Measurements from ENCODE around the gene LCN10. TPM values are rescaled to one million over a fixed set of nuclear protein-coding genes. Genes with fewer than 3 reads are reported as not detected.
A peak's percentile ranks its signal among the peaks of the same experiment; 100 is the strongest.

Gene LCN10
- total and polyA plus RNA-seq, 9 of the 15 experiments (the other 6 are each of a cell fraction or from before 2014, with no cell fraction given) = 0.10 to 0.21 (median 0.14) TPM; not detected in 6

DNA sequence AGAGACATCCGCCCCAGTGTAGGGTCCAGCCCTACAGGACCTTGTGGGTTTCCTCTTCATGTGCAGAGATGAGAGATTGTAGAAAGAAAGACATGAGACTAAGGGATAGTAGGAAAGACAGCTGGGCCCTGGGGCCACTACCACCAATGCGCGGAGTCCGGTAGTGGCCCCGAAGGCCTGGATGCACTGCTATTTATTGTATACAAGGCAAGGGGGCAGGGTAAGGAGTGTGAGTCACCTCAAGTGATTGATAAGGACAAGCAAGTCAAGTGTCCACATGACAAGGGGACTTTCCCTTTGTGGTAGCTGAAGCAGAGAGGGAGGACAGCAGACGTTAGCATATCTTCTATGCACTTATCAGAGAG, 42.2 kb upstream of the LCN10 start (continued):
- TF ChIP-seq, protein P1, sequence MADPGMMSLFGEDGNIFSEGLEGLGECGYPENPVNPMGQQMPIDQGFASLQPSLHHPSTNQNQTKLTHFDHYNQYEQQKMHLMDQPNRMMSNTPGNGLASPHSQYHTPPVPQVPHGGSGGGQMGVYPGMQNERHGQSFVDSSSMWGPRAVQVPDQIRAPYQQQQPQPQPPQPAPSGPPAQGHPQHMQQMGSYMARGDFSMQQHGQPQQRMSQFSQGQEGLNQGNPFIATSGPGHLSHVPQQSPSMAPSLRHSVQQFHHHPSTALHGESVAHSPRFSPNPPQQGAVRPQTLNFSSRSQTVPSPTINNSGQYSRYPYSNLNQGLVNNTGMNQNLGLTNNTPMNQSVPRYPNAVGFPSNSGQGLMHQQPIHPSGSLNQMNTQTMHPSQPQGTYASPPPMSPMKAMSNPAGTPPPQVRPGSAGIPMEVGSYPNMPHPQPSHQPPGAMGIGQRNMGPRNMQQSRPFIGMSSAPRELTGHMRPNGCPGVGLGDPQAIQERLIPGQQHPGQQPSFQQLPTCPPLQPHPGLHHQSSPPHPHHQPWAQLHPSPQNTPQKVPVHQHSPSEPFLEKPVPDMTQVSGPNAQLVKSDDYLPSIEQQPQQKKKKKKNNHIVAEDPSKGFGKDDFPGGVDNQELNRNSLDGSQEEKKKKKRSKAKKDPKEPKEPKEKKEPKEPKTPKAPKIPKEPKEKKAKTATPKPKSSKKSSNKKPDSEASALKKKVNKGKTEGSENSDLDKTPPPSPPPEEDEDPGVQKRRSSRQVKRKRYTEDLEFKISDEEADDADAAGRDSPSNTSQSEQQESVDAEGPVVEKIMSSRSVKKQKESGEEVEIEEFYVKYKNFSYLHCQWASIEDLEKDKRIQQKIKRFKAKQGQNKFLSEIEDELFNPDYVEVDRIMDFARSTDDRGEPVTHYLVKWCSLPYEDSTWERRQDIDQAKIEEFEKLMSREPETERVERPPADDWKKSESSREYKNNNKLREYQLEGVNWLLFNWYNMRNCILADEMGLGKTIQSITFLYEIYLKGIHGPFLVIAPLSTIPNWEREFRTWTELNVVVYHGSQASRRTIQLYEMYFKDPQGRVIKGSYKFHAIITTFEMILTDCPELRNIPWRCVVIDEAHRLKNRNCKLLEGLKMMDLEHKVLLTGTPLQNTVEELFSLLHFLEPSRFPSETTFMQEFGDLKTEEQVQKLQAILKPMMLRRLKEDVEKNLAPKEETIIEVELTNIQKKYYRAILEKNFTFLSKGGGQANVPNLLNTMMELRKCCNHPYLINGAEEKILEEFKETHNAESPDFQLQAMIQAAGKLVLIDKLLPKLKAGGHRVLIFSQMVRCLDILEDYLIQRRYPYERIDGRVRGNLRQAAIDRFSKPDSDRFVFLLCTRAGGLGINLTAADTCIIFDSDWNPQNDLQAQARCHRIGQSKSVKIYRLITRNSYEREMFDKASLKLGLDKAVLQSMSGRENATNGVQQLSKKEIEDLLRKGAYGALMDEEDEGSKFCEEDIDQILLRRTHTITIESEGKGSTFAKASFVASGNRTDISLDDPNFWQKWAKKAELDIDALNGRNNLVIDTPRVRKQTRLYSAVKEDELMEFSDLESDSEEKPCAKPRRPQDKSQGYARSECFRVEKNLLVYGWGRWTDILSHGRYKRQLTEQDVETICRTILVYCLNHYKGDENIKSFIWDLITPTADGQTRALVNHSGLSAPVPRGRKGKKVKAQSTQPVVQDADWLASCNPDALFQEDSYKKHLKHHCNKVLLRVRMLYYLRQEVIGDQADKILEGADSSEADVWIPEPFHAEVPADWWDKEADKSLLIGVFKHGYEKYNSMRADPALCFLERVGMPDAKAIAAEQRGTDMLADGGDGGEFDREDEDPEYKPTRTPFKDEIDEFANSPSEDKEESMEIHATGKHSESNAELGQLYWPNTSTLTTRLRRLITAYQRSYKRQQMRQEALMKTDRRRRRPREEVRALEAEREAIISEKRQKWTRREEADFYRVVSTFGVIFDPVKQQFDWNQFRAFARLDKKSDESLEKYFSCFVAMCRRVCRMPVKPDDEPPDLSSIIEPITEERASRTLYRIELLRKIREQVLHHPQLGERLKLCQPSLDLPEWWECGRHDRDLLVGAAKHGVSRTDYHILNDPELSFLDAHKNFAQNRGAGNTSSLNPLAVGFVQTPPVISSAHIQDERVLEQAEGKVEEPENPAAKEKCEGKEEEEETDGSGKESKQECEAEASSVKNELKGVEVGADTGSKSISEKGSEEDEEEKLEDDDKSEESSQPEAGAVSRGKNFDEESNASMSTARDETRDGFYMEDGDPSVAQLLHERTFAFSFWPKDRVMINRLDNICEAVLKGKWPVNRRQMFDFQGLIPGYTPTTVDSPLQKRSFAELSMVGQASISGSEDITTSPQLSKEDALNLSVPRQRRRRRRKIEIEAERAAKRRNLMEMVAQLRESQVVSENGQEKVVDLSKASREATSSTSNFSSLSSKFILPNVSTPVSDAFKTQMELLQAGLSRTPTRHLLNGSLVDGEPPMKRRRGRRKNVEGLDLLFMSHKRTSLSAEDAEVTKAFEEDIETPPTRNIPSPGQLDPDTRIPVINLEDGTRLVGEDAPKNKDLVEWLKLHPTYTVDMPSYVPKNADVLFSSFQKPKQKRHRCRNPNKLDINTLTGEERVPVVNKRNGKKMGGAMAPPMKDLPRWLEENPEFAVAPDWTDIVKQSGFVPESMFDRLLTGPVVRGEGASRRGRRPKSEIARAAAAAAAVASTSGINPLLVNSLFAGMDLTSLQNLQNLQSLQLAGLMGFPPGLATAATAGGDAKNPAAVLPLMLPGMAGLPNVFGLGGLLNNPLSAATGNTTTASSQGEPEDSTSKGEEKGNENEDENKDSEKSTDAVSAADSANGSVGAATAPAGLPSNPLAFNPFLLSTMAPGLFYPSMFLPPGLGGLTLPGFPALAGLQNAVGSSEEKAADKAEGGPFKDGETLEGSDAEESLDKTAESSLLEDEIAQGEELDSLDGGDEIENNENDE (IDR thresholded peaks at IDR 0.05; ENCODE audit: low read depth, low read length) = no peak
- TF ChIP-seq FOS (IDR thresholded peaks at IDR 0.05; ENCODE audit: extremely low read depth, insufficient read length) = peak; percentile 27
- no peak for TF ChIP-seq RBM14 (IDR thresholded peaks at IDR 0.05; ENCODE audit: borderline replicate concordance, insufficient read depth, low read depth, low read length)
- no peak for TF ChIP-seq ZNF408 (CRISPR knock-in tag; IDR thresholded peaks at IDR 0.05; ENCODE audit: low read depth)
- TF ChIP-seq, protein P2, sequence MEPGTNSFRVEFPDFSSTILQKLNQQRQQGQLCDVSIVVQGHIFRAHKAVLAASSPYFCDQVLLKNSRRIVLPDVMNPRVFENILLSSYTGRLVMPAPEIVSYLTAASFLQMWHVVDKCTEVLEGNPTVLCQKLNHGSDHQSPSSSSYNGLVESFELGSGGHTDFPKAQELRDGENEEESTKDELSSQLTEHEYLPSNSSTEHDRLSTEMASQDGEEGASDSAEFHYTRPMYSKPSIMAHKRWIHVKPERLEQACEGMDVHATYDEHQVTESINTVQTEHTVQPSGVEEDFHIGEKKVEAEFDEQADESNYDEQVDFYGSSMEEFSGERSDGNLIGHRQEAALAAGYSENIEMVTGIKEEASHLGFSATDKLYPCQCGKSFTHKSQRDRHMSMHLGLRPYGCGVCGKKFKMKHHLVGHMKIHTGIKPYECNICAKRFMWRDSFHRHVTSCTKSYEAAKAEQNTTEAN (CRISPR knock-in tag; IDR thresholded peaks at IDR 0.05) = no peak
- TF ChIP-seq TAF15 (IDR thresholded peaks at IDR 0.05; ENCODE audit: low read depth, low read length) = no peak
- TF ChIP-seq ERF (CRISPR knock-in tag; IDR thresholded peaks at IDR 0.05) = no peak
- no peak for TF ChIP-seq MTF1 (CRISPR knock-in tag; IDR thresholded peaks at IDR 0.05; ENCODE audit: borderline replicate concordance)
- no peak for TF ChIP-seq ATF6 (CRISPR knock-in tag; IDR thresholded peaks at IDR 0.05)
- no peak for TF ChIP-seq HDAC3 (IDR thresholded peaks at IDR 0.05; ENCODE audit: borderline replicate concordance, partially characterized antibody)
- no peak for TF ChIP-seq KLF13 (tag; IDR thresholded peaks at IDR 0.05; ENCODE audit: borderline replicate concordance, low read depth)
- TF ChIP-seq, protein P3, sequence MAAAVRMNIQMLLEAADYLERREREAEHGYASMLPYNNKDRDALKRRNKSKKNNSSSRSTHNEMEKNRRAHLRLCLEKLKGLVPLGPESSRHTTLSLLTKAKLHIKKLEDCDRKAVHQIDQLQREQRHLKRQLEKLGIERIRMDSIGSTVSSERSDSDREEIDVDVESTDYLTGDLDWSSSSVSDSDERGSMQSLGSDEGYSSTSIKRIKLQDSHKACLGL (CRISPR knock-in tag; IDR thresholded peaks at IDR 0.05; ENCODE audit: borderline replicate concordance, poor library complexity, severe bottlenecking) = no peak
